Measurements from ENCODE around the gene PMAIP1.
A peak's percentile ranks its signal among the peaks of the same experiment; 100 is the strongest.

Gene PMAIP1

GRCh38 chr18:59916746-59917145 lies 16.9 kb downstream of the PMAIP1 start:
- DNase-seq, result no peak

- DNase-seq, result no peak
These were observed 17.6 kb downstream of the PMAIP1 start for GRCh38 chr18:59917422-59917821.

GRCh38 chr18:59918320-59918755 lies 18.5 kb downstream of the PMAIP1 start:
- peak; percentile 62 for DNase-seq

DNA sequence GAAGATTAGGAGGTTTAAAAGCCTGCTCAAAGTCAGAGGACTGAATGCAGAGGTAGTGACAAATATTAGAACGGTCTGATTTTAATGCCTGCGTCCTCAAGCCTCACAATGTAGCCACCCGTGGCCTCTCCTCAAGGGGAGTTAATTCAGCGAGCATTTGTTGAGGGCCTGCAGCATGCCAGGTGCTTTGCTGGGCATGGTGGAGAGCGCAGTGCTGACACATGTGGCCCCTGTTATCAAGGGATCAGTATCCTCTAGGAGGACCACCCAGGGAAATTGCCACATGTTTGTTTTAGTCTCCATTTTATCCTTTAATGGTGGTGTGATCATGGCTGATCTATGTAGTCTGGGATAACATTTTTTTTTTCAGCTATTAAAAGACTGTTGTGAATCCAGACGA lies 19.2 kb downstream of the PMAIP1 start:
- no peak for DNase-seq

- DNase-seq, result no peak
These were observed 21.6 kb downstream of the PMAIP1 start for GRCh38 chr18:59921384-59921891.

DNA sequence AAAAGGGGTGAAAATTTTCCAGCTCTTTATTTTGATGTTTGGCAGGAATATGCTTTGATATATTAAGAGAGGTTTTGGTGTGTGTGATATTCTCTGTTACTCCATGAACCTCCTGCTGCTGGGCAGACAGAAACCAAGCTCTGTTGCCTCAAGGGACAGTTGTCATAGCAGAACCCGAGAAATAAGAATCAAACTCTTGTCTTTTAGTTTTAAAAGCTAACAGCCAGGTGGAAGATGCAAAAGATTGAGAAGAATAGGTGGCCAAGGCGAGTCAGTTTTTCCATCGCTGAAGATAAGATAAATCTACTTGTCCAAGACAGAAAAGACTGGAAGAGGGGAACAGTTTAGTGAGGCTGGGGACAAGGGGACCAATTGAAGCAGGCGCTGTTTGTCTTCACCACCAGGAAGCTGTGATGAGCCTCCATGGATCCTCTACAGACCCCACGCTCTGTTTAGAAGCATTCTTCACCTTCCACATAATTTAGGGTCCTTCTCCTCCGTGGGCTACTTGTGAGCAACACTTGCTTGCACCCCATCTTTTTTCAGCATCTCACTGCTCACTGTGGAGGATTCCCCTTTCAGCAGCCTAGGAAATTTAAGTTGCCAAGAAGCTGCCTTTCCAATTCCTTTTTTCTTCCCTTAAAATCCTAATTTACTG lies 23.9 kb downstream of the PMAIP1 start:
- DNase-seq, result no peak

GRCh38 chr18:59926131-59926530 lies 26.3 kb downstream of the PMAIP1 start:
- DNase-seq, result no peak

DNA sequence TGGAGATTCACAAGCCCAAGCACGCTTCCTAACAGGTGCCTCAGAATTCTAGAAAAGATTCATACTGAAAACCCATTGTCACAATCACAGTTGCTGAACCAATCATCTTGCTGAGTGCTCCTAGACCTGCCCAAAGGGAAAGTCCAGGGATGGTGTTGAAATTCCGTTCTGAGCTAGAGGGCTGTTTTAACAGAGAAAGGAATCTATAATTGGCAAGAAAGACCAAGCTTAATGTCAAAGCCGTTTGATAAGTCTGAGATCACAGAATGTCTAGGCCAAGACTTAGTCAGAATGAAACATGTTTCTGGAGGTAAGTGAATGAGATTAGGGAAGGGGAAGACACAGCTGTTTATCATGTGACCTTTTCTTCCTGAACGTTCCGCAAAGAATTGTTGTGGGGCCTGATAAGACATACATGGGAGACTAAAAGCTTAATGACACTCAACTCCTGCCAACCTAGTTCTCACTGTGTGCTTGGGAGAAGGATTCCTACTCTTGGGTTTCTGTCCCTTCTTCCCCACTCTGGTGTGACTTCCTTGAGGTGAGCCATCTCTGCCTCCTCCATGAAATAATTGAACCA lies 27.5 kb downstream of the PMAIP1 start:
- no peak for DNase-seq

- DNase-seq, result no peak
These were observed 28.4 kb downstream of the PMAIP1 start for GRCh38 chr18:59928201-59928600.

DNA sequence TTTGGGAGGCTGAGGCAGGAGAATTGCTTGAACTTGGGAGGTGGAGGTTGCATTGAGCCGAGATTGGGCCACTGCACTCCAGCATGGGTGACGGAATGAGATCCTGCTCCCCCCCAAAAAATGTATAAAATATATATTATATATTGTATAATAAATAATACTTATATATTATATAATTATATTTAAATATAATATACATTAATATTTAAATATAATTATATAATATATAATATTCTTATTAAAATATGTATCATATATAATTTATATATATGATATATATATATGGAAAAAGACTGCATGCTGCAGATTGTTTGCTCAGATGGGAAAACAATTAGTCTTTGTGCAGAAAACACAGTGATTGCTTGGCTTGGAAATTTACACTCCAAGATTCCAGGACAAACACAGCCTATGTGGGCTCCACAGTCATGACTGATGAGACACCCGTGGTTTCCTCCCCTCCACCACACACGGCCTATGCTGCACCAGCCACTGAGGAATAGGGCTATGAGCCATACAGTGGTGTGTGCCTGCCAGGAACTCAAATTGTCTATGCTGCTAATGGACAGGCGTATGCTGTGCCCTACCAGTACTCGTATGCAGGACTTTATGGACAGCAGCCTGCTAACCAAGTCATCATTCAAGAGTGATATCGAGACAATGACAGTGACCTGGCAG lies 30.0 kb downstream of the PMAIP1 start:
- DNase-seq, result no peak

DNA sequence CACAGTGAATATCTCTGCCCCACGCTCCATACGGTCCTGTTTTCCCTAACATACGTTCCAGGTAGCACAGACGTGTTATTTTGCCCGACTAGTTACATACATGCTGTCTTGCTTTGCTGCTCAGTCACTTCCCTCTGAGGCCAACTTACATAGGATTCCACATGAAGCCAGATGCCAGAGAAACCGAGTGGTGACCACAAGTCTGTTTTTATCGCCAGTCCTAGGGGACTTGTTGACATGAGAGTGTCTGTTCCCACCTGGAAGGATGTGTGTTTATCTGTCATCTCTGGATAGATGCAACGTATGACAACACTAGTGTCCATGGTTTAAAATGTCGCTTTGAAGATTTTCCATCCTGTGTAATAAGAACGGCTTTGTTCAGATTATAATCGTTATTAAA lies 32.6 kb downstream of the PMAIP1 start:
- DNase-seq, result no peak

DNA sequence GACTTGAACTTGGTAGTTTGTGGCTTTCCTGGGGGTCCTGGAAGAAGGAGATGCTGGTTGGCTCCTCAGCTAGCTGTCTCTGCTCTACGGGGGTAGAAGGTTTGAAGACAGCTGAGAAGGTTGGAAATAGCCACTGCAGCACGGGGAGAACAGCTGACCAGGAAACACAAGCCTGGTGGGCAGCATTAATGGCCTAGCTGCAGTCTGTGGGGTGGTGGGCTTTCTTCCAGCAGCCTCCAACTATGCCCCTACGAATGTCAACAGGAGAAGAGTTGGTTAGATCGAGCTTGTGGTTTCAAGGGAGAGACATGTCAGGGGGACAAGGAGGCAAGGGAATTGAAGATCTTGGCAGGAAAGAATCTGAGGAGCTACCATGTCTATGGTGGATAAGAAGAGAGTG lies 38.9 kb downstream of the PMAIP1 start:
- DNase-seq, result no peak

DNA sequence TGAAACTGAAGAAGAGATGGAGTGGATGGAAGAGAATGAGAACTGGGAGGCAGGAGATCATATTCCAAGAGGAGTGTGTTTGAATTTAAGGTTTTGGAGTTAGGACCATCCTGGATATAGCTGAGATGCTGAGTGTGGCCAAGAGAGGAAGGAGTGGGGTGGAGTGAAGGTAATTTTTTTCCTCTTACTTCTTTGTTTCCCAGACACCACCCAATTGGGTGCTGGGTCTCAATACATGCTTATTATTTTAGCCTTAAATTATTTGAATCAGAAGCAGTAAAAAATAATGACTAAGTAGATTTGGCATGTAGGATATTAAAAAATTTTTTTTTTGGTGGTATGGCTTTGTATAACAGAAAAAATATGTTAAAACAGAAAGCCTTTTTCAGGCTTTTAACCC lies 39.3 kb downstream of the PMAIP1 start:
- no peak for DNase-seq

GRCh38 chr18:59940068-59940467 lies 40.3 kb downstream of the PMAIP1 start:
- no peak for DNase-seq

- no peak for DNase-seq
These were observed 41.5 kb downstream of the PMAIP1 start for GRCh38 chr18:59941331-59941730.

- no peak for DNase-seq
These were observed 42.8 kb downstream of the PMAIP1 start for GRCh38 chr18:59942601-59943000.

- no peak for DNase-seq
These were observed 45.7 kb downstream of the PMAIP1 start for GRCh38 chr18:59945544-59945943.

DNA sequence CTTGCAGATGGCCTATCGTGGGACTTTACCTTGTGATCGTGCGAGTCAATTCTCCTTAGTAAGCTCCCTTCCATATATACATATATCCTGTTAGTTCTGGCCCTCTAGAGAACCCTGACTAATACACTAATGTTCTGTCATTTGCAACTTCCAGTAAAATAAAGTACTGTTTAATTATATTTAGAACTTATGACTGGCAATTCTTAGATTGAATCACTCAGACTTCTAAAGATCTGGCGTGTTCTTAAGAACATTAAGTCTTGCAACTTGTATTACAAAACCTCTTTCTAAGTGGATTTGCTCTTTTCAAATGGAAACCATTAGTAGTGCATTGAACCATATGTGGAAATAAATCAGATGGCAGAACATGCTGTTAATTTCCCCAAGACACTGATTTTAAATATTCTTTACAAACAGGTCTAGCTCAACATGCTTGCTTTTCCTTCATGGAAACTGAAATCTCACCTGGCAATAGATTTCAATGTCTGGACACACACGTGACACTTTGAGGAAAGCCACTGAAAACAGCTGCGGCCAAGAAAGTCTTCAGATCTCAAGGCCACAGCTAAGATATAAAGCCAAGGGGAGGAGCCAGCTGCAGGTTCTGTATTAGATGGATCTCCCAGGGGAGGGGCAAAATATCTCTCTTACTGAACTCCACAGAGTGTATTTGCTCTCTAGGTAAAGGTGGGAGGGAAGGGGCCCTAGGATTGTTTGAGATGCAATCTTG lies 50.6 kb downstream of the PMAIP1 start:
- DNase-seq, result peak; percentile 50

DNA sequence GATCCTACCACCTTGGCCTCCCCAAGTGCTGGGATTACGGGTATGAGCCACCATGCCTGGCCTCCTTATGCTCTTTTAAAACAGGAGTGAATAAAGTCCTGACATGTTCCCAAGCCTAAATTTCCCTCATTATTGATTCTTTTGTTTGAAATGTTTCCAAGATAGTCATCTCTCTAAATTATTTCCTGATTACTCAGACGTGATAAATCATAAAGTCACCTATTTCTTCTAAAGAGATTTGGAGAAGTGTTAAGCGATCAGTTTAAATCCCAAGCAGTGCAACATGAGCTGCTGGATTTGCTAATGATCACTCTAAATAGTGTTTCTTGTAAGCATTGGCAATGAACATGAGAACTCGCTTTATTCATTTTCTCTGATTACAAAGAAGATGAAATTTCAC lies 51.8 kb downstream of the PMAIP1 start:
- no peak for DNase-seq

GRCh38 chr18:59952283-59953007 lies 52.6 kb downstream of the PMAIP1 start:
- DNase-seq, result peak; percentile 7

Measured in NCI-H1436 (cell line).